ENCODE results near the gene LMAN2L.

The LMAN2L gene

DNA sequence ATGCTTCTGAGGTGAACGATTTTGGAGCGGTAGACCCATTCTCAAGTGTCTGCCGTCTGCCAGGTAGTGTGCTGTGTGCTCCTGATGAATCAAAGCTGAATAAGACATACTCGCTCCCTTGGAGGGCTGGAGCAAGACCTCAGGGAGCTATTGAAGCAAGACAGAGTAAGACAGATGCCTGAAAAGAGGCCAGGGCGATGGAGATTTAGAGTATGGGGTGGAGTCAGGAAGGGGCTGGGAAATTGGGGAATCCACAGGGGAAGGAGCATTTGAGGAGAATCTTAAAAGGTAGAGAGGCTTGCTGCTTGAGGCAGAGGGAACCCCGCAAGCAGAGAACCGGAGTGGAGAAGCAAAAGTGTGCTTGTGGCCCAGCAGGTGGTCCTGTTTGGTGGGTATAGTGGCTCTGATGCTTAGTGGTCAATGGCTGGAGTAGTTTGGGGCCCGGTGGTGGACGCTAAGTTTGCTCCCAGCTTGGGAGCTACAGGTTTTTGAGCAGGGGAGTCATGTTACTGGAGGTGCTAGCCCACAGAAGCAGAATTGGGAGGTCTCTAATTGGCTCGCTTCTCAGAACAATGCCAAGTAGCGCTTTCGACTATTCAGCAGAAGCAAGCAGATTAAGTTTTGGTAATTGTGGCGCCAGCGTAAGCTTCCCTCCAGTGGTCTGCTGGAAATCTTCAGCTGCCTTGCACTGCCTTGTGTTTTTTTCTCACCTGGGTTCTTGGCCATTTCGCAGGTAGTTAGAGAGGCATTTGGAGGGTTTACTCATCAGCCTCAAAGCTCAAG, 22.9 kb upstream of the LMAN2L start:
- H3K27me3 ChIP-seq (replicated peaks) = no peaks in the 10 kb centered on the region
- TF ChIP-seq, protein P1, sequence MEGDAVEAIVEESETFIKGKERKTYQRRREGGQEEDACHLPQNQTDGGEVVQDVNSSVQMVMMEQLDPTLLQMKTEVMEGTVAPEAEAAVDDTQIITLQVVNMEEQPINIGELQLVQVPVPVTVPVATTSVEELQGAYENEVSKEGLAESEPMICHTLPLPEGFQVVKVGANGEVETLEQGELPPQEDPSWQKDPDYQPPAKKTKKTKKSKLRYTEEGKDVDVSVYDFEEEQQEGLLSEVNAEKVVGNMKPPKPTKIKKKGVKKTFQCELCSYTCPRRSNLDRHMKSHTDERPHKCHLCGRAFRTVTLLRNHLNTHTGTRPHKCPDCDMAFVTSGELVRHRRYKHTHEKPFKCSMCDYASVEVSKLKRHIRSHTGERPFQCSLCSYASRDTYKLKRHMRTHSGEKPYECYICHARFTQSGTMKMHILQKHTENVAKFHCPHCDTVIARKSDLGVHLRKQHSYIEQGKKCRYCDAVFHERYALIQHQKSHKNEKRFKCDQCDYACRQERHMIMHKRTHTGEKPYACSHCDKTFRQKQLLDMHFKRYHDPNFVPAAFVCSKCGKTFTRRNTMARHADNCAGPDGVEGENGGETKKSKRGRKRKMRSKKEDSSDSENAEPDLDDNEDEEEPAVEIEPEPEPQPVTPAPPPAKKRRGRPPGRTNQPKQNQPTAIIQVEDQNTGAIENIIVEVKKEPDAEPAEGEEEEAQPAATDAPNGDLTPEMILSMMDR (IDR thresholded peaks at IDR 0.05; ENCODE audit: low read depth, low read length, missing control alignments) = no peak
- in situ Hi-C loops (cut with HindIII; ENCODE audit: low pct_ligation_motif_present, low sequenced_read_pairs) = no loop called here
- H3K36me3 ChIP-seq (replicated peaks) = no peaks in the 10 kb centered on the region
- DNase-seq = no peak
- no peak overlapping the region for H3K27ac ChIP-seq
- H3K4me3 ChIP-seq (ENCODE audit: low read depth, low read length) = peak overlapping the region; percentile 6

DNA sequence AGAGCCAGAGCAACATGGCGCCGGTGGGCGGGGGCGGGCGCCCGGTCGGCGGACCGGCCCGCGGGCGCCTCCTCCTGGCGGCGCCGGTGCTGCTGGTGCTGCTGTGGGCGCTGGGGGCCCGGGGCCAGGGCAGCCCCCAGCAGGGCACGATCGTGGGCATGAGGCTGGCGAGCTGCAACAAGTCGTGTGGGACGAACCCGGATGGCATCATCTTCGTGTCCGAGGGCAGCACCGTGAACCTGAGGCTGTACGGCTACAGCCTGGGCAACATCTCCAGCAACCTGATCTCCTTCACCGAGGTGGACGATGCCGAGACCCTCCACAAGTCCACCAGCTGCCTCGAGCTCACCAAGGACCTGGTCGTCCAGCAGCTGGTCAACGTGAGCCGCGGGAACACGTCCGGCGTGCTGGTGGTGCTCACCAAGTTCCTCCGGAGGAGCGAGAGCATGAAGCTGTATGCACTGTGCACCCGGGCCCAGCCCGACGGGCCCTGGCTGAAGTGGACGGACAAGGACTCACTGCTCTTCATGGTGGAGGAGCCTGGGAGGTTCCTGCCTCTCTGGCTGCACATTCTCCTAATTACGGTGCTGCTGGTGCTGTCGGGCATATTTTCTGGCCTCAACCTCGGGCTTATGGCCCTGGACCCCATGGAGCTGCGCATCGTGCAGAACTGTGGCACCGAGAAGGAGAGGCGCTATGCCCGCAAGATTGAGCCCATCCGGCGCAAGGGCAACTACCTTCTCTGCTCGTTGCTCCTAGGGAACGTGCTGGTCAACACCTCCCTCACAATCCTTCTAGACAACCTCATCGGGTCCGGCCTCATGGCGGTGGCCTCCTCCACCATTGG, 21.3 kb upstream of the LMAN2L start:
- peak; percentile 15 for DNase-seq
- H3K4me3 ChIP-seq (ENCODE audit: low read depth, low read length) = peak overlapping the region; percentile 74
- no peaks in the 10 kb centered on the region for H3K36me3 ChIP-seq (replicated peaks)
- no peaks in the 10 kb centered on the region for H3K27me3 ChIP-seq (replicated peaks)
- H3K27ac ChIP-seq = no peak overlapping the region
- TF ChIP-seq, protein P1 (IDR thresholded peaks at IDR 0.05; ENCODE audit: low read depth, low read length, missing control alignments) = peak; percentile 24
- in situ Hi-C loops (cut with HindIII; ENCODE audit: low pct_ligation_motif_present, low sequenced_read_pairs) = no loop called here

DNA sequence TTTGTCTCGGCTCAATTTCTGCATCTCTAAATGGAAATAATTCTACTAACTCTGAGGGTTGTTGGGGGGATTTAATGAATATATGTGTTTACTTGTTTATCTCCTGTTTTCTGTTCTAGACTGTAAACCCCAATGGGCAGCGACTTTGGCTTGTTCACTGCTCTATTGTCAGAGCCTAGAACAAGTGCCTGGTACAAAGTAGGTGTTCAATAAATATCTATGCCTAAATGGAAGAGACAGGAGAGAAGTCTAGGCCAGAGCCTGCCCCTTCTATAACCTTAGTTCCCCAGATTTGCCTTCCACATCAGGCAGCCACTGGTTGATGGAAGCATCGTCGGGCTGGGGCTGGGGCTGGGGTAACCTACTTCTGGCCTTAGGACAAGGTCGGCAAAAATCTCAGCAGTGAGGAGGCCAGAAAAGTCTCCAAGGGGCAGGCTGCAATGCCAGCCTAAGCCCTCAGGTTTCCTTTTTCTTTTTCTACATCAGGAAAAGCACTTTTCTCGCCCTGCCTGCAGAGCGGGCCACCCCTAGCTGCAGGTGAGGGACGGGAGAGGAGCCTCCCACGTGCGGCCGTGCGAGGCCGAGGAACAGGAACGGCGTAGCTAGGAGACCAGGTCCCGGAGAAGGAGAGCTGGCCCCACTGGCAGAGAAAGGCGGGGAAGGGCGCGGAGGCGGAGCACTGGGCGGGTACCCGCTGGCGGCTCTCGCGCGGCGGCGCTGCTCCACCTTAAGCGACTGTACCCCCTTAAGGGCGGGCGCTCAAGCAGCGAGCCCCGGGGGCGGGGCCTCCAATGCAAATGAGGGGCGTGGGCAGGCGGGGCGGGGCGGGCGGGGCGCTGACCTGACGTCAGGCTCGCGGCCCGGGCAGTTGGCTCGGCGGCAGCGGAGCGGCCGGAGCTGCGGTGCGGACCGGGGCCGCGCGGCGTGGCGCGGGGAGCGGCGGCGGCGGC, 20.4 kb upstream of the LMAN2L start, which contains the start of gene CNNM4:
Gene CNNM4, plus strand, starts transcription at position 867 of the 950 bp plus-strand sequence. CDS start 98 bp downstream, outside the sequence.
- peak within 1 kb of the TSS; percentile 74 for H3K4me3 ChIP-seq (ENCODE audit: low read depth, low read length)
- no peaks in the 10 kb centered on the region for H3K36me3 ChIP-seq (replicated peaks)
- no peaks in the 10 kb centered on the region for H3K27me3 ChIP-seq (replicated peaks)
- TF ChIP-seq, protein P1 (IDR thresholded peaks at IDR 0.05; ENCODE audit: low read depth, low read length, missing control alignments) = peak; percentile 20
- in situ Hi-C loops (cut with HindIII; ENCODE audit: low pct_ligation_motif_present, low sequenced_read_pairs) = no loop called here
- DNase-seq = peak; percentile 78
- H3K27ac ChIP-seq = no peak within 1 kb of the TSS

DNA sequence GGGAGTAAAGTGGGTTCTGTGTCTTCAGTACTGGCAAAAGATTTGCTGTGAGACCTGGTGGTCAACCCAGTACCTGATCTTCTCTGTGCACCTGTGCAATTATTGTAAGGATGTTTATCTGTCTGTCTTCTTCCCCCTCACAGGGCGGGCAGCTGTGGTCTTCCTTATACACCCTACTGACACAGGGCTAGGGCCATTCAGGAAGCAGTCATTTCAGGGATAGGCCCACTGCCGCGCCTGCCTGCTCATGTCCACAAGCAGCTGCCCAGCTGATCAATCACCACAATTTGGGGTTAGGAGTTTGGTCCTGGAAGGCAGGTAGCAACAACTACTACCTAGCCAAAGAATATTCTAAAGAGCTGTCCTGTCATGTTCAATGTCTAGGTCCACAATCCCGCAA, 19.7 kb upstream of the LMAN2L start:
- H3K36me3 ChIP-seq (replicated peaks) = no peaks in the 10 kb centered on the region
- in situ Hi-C loops (cut with HindIII; ENCODE audit: low pct_ligation_motif_present, low sequenced_read_pairs) = no loop called here
- TF ChIP-seq, protein P1 (IDR thresholded peaks at IDR 0.05; ENCODE audit: low read depth, low read length, missing control alignments) = no peak
- H3K4me3 ChIP-seq (ENCODE audit: low read depth, low read length) = no peak overlapping the region
- DNase-seq = no peak
- H3K27ac ChIP-seq = no peak overlapping the region
- no peaks in the 10 kb centered on the region for H3K27me3 ChIP-seq (replicated peaks)

DNA sequence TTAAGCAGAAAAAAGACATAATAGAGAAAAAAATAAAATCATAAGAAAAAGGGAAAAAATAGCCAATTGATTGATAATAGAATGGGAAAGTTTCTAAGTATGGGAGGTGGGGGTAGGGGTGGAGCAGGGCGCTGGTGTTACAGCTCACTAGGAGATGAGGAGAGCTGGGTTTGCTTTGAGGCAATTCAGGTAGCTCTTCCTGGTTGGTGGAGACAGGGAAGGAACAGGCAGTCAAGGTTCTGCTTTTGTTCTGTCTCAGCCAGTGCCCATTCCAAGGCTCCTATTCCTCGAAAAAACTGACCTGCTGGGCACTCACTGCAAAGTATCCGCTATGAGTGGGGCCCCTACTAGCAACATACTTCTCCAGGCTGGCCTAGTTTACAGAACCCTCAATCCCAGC, 19.1 kb upstream of the LMAN2L start:
- in situ Hi-C loops (cut with HindIII; ENCODE audit: low pct_ligation_motif_present, low sequenced_read_pairs) = no loop called here
- TF ChIP-seq, protein P1 (IDR thresholded peaks at IDR 0.05; ENCODE audit: low read depth, low read length, missing control alignments) = no peak
- H3K27ac ChIP-seq = no peak overlapping the region
- H3K27me3 ChIP-seq (replicated peaks) = no peaks in the 10 kb centered on the region
- no peak for DNase-seq
- no peak overlapping the region for H3K4me3 ChIP-seq (ENCODE audit: low read depth, low read length)
- no peaks in the 10 kb centered on the region for H3K36me3 ChIP-seq (replicated peaks)

Measured in brain microvascular endothelial cell (primary cell).